OCI-LY1 (cell line): ENCODE results near the gene TMTC3.

ENCODE experiments used
- EZH2 ChIP-seq: fragments of 200-600 bp; sonication (generic), shearing (Covaris generic); IDR thresholded peaks from 2 replicates; pipeline ENCODE4 v1.8.0; 2017; ENCODE audit warnings: borderline replicate concordance, mixed run types, mild to moderate bottlenecking, antibody characterized with exemption, low read length, moderate library complexity, mixed read lengths
- TF ChIP-seq, protein P1 (sequence below): fragments of 200-600 bp; sonication (generic), shearing (Covaris generic); IDR thresholded peaks from 2 replicates; pipeline ENCODE4 v1.5.1; 2017; ENCODE audit warnings: mild to moderate bottlenecking, antibody characterized with exemption, low read length, moderate library complexity, mixed read lengths

DNA sequence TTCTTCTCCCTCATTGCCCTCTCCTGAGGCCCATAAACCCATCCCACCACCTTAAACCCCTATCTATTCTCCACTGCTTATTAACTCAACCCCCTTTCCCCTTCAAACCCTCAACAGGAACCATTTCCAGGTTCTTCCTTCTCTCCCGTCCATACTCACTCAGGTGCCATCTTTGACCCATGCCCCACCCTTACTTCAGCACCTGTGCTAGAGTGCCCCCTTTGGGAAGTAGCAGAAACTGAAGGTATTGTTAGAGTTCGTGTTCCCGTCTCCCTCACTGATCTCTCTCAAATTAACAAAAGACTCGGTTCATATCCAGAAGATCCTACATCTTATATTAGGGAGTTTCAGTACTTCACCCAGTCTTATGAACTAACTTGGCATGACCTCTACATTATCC lies 86.6 kb downstream of the TMTC3 start:
- TF ChIP-seq, protein P1, sequence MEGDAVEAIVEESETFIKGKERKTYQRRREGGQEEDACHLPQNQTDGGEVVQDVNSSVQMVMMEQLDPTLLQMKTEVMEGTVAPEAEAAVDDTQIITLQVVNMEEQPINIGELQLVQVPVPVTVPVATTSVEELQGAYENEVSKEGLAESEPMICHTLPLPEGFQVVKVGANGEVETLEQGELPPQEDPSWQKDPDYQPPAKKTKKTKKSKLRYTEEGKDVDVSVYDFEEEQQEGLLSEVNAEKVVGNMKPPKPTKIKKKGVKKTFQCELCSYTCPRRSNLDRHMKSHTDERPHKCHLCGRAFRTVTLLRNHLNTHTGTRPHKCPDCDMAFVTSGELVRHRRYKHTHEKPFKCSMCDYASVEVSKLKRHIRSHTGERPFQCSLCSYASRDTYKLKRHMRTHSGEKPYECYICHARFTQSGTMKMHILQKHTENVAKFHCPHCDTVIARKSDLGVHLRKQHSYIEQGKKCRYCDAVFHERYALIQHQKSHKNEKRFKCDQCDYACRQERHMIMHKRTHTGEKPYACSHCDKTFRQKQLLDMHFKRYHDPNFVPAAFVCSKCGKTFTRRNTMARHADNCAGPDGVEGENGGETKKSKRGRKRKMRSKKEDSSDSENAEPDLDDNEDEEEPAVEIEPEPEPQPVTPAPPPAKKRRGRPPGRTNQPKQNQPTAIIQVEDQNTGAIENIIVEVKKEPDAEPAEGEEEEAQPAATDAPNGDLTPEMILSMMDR, result peak; percentile 30; the same call in 1 of the 2 replicates
- no peak for TF ChIP-seq EZH2
